ENCODE data around the gene ZMYND8. TPM values are rescaled to one million over a fixed set of nuclear protein-coding genes. Genes with fewer than 3 reads are reported as not detected.

Gene ZMYND8
- total RNA-seq, 6 experiments from 2014 or later, result 27.8 to 38.3 (median 34.8) TPM

DNA sequence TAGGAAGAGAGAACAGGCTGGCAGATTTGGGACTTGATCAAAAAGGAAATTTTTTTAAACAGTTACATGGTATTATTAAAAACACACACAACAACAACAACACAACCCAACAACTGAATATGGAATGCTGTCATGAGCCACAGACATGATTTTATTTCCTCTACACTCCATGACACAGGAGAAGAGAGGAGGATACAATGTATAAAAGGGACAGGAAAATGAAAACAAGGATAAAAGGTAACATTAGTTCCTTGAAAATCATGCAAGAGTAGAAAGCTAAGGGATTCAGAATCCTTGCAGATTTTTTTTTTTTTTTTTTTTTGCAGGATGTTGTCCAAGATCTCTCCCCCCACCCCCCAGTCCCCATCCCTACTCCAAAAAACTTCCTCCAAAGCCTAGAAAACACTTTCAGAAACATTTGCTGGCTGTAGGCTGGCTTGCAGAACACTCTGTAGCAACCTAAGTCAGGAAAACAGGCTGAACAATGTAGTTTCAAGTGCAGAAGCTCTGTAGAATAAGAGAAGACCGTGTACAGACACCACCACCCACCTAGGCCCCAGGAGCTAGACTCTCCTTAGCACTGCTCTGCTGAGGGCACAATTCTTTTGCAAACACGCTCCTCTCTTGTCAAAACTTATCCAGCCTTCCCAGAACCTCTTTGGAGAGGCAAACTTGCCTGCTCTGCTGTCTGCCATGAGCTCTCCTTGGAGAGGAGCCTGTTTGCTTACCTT, 845 bp downstream of the ZMYND8 start:
- Mint-ChIP-seq H3K9me3 (no peaks in the 10 kb centered on the region), H3K4me1 (ENCODE audit: low read depth) (no peaks in the 10 kb centered on the region; the same call in 1 of the 2 replicates), H3K27ac (no peak overlapping the region; the same call in 1 of the 2 replicates), H3K4me3 (peak overlapping the region; percentile 83), H3K36me3 (ENCODE audit: low read depth) (no peaks in the 10 kb centered on the region), H3K27me3 (ENCODE audit: insufficient read depth) (no peaks in the 10 kb centered on the region)
- TF ChIP-seq, protein P1, sequence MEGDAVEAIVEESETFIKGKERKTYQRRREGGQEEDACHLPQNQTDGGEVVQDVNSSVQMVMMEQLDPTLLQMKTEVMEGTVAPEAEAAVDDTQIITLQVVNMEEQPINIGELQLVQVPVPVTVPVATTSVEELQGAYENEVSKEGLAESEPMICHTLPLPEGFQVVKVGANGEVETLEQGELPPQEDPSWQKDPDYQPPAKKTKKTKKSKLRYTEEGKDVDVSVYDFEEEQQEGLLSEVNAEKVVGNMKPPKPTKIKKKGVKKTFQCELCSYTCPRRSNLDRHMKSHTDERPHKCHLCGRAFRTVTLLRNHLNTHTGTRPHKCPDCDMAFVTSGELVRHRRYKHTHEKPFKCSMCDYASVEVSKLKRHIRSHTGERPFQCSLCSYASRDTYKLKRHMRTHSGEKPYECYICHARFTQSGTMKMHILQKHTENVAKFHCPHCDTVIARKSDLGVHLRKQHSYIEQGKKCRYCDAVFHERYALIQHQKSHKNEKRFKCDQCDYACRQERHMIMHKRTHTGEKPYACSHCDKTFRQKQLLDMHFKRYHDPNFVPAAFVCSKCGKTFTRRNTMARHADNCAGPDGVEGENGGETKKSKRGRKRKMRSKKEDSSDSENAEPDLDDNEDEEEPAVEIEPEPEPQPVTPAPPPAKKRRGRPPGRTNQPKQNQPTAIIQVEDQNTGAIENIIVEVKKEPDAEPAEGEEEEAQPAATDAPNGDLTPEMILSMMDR (IDR thresholded peaks at IDR 0.05), result no peak
- no peak for DNase-seq

DNA sequence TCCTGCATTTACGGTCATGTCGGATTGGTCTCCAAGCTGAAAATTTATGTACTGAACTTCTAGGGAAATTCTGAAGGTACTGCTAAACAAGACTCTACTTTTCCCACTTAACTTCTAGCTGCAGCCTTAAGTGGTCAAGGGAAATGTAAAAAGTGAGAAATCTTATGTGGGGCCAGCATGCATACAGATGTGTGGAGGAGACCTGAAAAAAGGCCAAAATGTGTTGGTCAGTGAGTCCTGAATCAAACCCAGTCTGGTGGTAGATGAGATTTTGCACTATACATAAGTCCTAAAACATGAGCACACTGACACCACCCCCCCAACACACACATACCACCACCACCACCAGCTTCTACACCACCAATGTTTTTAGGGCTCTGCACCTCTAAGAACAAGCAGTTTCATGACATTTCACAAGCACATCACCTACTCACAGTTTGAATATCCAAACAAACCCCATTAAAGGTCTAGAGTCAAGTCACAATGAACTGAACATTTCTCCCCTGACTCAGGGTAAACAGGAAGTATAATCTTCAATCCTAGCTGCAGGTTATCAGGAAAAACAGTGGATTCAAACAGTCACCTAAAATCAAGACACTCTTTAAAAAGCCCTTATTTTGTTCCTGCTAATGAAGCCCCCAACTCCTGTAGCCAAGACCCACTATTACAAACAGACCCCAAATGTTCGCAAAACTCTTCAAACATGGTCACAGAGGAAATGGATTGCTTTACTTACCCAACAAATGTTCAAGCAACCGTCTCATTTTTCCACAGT, 1.6 kb downstream of the ZMYND8 start:
- Mint-ChIP-seq H3K36me3 (ENCODE audit: low read depth) (no peaks in the 10 kb centered on the region), H3K4me3 (peak overlapping the region; percentile 83), H3K4me1 (ENCODE audit: low read depth) (no peaks in the 10 kb centered on the region; the same call in 1 of the 2 replicates), H3K27ac (no peak overlapping the region; the same call in 1 of the 2 replicates), H3K27me3 (ENCODE audit: insufficient read depth) (no peaks in the 10 kb centered on the region), H3K9me3 (no peaks in the 10 kb centered on the region)
- DNase-seq, result no peak
- TF ChIP-seq, protein P1 (IDR thresholded peaks at IDR 0.05), result no peak

DNA sequence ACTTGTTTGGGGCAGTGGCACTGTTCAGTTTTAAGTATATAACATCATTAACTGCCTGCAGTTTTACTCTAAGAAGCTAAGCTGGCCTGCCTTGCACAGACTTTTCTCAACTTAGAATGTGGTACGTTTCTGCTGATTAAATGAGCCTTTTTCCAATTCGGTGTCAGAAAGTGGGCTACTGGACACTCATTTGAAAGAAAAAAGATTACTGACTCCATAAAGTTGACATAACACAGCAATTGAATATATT, 2.1 kb downstream of the ZMYND8 start:
- DNase-seq, result no peak
- H3K36me3 Mint-ChIP-seq (ENCODE audit: low read depth), result no peaks in the 10 kb centered on the region
- TF ChIP-seq, protein P1 (IDR thresholded peaks at IDR 0.05), result no peak
- H3K27me3 Mint-ChIP-seq (ENCODE audit: insufficient read depth), result no peaks in the 10 kb centered on the region
- H3K27ac Mint-ChIP-seq, result no peak overlapping the region; the same call in 1 of the 2 replicates
- H3K9me3 Mint-ChIP-seq, result no peaks in the 10 kb centered on the region
- H3K4me1 Mint-ChIP-seq (ENCODE audit: low read depth), result no peaks in the 10 kb centered on the region; the same call in 1 of the 2 replicates
- peak overlapping the region; percentile 83 for H3K4me3 Mint-ChIP-seq

DNA sequence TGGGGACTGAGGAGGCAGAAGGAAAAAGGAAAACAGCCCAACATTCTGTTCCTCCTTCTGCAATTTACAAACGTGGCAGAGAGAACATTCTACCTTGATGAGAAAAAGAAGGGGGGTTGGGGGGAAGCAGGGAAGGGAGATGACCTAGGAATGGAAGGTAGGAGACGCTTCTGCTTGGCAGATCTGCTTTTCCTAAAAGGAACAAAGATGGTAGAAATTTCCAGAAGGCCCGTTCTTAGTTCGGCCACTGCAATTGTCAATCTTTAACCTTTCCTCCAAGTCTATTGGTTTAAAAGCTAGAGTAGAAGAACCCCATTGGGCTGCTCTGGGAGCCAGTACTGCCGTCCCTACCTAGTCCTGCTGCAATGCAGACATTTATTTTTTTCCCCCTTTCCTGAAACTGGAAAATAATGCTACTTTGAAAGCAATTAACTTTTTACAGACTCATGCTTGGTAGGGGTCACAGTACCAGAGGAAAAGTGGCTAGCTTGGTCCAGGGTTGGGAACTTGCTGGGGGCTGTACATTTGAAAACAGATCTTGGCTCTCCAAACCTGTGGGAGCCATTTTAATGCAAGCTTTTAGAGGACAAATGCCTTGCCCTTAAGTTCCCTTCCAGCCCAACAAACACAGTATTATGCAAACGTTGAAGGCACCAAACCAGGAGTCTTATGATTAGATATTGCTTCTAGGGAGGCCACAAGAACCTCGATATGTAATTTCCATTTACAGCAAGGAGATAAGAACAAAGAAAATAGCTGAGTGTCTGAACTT, 2.6 kb downstream of the ZMYND8 start:
- H3K4me1 Mint-ChIP-seq (ENCODE audit: low read depth), result no peaks in the 10 kb centered on the region; the same call in 1 of the 2 replicates
- no peak overlapping the region; the same call in 1 of the 2 replicates for H3K27ac Mint-ChIP-seq
- no peak for DNase-seq

DNA sequence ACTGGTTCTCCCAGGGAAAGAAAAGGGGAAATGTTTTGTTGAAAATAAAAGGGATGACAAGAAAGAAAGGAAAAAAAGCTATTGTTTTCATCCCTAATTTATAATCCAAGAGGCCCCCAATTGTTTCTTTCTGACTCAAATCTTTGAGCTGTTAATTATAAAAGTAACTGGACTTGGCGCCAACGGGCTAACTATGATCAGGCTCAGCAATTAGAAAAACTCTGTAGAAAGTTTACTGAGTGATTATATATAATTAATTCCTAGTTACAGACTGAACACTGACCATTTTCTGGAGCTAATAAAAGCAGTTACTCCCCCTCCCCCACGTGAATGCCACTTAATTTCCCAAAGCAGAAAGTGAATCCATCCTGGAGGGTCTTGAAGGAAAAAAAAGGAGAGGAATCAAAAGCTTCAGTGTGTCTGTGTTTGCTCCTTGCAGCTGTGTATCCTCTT, 3.2 kb downstream of the ZMYND8 start:
- Mint-ChIP-seq H3K9me3 (no peaks in the 10 kb centered on the region), H3K4me3 (peak overlapping the region; percentile 49; the same call in 1 of the 2 replicates), H3K27ac (no peak overlapping the region; the same call in 1 of the 2 replicates), H3K27me3 (ENCODE audit: insufficient read depth) (no peaks in the 10 kb centered on the region), H3K4me1 (ENCODE audit: low read depth) (no peaks in the 10 kb centered on the region; the same call in 1 of the 2 replicates), H3K36me3 (ENCODE audit: low read depth) (no peaks in the 10 kb centered on the region)
- DNase-seq, result no peak
- TF ChIP-seq, protein P1 (IDR thresholded peaks at IDR 0.05), result no peak

More for the DNA sequence above, 2.6 kb downstream of the ZMYND8 start:
- no peaks in the 10 kb centered on the region for H3K9me3 Mint-ChIP-seq
- peak overlapping the region; percentile 83 for H3K4me3 Mint-ChIP-seq
- no peaks in the 10 kb centered on the region for H3K27me3 Mint-ChIP-seq (ENCODE audit: insufficient read depth)
- no peaks in the 10 kb centered on the region for H3K36me3 Mint-ChIP-seq (ENCODE audit: low read depth)
- TF ChIP-seq, protein P1 (IDR thresholded peaks at IDR 0.05), result no peak
